Adipocyte (in vitro differentiated cells): Measurements from ENCODE around the gene CTCF.
A peak's percentile ranks its signal among the peaks of the same experiment; 100 is the strongest.

Experiments
- DNase-seq: peaks from one replicate; pipeline ENCODE4 v3.0.0-alpha.2; 2015; ENCODE audit warnings: low read depth
- H3K27me3 ChIP-seq: replicated peaks from 2 replicates; pipeline ENCODE4 v1.7.0; 2013; ENCODE audit warnings: mild to moderate bottlenecking, low read length, moderate library complexity; ENCODE audit not compliant: control insufficient read depth, insufficient read depth
- H3K36me3 ChIP-seq: 2 replicates; pipeline ENCODE4 v1.7.0; 2013; ENCODE audit warnings: low read length, mild to moderate bottlenecking, moderate library complexity; ENCODE audit not compliant: control insufficient read depth, insufficient read depth, severe bottlenecking
- H3K4me1 ChIP-seq: 2 replicates; pipeline ENCODE4 v1.7.0; 2013; ENCODE audit warnings: mild to moderate bottlenecking, low read length, moderate library complexity; ENCODE audit not compliant: control insufficient read depth, insufficient read depth
- H3K4me3 ChIP-seq: 2 replicates; pipeline ENCODE4 v1.7.0; 2013; ENCODE audit warnings: mild to moderate bottlenecking, low read length, moderate library complexity
- H3K9ac ChIP-seq: 2 replicates; pipeline ENCODE4 v1.7.0; 2013; ENCODE audit warnings: mild to moderate bottlenecking, low read length, moderate library complexity
- H3K9me3 ChIP-seq: 2 replicates; pipeline ENCODE4 v1.7.0; 2013; ENCODE audit warnings: mild to moderate bottlenecking, low read length, moderate library complexity; ENCODE audit not compliant: control insufficient read depth

CTCF gene

DNA sequence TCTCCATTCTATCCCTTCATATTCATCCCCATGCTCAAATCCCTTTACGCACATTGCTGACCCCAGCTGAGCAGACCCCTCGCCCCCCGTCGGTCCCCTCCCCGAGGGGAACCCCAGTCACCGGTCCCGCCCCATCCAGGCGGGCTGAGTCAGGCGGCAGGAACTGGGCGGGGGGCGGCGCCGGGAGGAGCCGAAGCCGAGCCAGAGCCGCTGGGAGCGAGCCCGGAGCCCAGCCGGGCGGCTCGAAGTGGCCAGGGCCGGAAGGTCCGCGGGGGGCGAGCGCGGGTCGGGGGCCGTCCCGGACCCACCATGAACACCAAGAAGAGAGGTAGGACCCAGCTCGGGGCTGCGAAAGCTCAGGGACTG lies 25.1 kb upstream of the CTCF start:
- no peaks in the 10 kb centered on the region for H3K27me3 ChIP-seq

GRCh38 chr16:67537636-67538591 lies 24.4 kb upstream of the CTCF start:
- Histone ChIP-seq H3K27me3 (no peaks in the 10 kb centered on the region), H3K4me3 (peak overlapping the region; percentile 84), H3K4me1 (peaks cover 19% of the 10 kb centered on the region), H3K9me3 (no peaks in the 10 kb centered on the region), H3K36me3 (peaks cover 37% of the 10 kb centered on the region), H3K9ac (peak overlapping the region; percentile 89)
- peak; percentile 60 for DNase-seq

More for the DNA sequence above, 25.1 kb upstream of the CTCF start:
- Histone ChIP-seq H3K9ac (peak overlapping the region; percentile 89), H3K9me3 (no peaks in the 10 kb centered on the region), H3K36me3 (peaks cover 31% of the 10 kb centered on the region), H3K4me1 (peaks cover 19% of the 10 kb centered on the region), H3K4me3 (peak overlapping the region; percentile 84)
- peak; percentile 85 for DNase-seq

GRCh38 chr16:67538666-67539101 lies 23.6 kb upstream of the CTCF start:
- no peaks in the 10 kb centered on the region for H3K9me3 ChIP-seq
- H3K36me3 ChIP-seq: peaks cover 45% of the 10 kb centered on the region
- DNase-seq: peak; percentile 32
- H3K4me1 ChIP-seq: peaks cover 19% of the 10 kb centered on the region
- peak overlapping the region; percentile 74 for H3K9ac ChIP-seq
- no peaks in the 10 kb centered on the region for H3K27me3 ChIP-seq
- H3K4me3 ChIP-seq: no peak overlapping the region

DNA sequence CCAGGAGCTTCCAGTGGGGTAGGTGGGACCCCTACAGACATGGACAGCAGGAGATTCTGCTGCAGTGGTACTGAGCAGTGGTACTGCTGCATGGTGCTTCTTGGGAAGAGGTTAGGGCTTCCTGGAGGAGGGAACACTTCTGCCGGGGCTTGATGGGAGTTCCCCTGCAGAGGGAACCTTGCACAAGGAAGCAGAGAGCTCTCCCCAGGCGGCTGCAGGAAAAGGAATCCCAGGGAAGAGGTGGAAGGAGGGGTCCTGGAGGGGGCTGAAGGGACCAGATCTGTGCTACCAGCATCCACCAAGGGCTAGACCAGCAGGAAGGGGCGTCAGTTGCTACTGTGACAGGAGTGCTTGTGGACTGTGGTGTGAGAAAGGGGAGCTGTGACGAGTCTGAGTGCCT lies 23.1 kb upstream of the CTCF start:
- Histone ChIP-seq H3K36me3 (peaks cover 51% of the 10 kb centered on the region), H3K4me1 (peaks cover 19% of the 10 kb centered on the region), H3K9ac (no peak overlapping the region), H3K4me3 (no peak overlapping the region), H3K9me3 (no peaks in the 10 kb centered on the region), H3K27me3 (no peaks in the 10 kb centered on the region)
- DNase-seq: no peak

GRCh38 chr16:67539691-67540635 lies 22.4 kb upstream of the CTCF start:
- Histone ChIP-seq H3K4me1 (peaks cover 19% of the 10 kb centered on the region), H3K27me3 (no peaks in the 10 kb centered on the region), H3K4me3 (no peak overlapping the region), H3K36me3 (peaks cover 58% of the 10 kb centered on the region), H3K9me3 (no peaks in the 10 kb centered on the region), H3K9ac (no peak overlapping the region)
- DNase-seq: no peak

DNA sequence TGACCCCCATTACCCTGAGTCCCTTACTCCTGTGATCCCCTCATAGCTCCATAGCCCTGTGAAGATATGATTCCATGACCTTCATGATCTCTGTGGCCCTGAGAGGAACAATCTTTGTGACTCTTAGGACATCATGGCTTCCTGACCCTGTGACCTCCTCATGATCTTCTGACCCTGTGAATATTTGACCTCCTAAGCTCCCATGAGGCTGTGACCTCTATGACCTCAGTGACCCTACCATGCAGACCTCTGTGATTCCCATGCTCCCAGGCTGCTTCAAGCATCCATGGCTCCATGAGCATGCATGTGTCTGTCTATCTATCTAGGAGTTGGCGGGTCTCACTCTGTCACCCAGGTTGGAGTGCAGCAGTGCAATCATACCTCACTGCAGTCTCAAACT lies 21.6 kb upstream of the CTCF start:
- Histone ChIP-seq H3K27me3 (no peaks in the 10 kb centered on the region), H3K4me3 (no peak overlapping the region), H3K9me3 (no peaks in the 10 kb centered on the region), H3K36me3 (peaks cover 66% of the 10 kb centered on the region), H3K4me1 (peaks cover 19% of the 10 kb centered on the region), H3K9ac (no peak overlapping the region)
- DNase-seq: no peak

DNA sequence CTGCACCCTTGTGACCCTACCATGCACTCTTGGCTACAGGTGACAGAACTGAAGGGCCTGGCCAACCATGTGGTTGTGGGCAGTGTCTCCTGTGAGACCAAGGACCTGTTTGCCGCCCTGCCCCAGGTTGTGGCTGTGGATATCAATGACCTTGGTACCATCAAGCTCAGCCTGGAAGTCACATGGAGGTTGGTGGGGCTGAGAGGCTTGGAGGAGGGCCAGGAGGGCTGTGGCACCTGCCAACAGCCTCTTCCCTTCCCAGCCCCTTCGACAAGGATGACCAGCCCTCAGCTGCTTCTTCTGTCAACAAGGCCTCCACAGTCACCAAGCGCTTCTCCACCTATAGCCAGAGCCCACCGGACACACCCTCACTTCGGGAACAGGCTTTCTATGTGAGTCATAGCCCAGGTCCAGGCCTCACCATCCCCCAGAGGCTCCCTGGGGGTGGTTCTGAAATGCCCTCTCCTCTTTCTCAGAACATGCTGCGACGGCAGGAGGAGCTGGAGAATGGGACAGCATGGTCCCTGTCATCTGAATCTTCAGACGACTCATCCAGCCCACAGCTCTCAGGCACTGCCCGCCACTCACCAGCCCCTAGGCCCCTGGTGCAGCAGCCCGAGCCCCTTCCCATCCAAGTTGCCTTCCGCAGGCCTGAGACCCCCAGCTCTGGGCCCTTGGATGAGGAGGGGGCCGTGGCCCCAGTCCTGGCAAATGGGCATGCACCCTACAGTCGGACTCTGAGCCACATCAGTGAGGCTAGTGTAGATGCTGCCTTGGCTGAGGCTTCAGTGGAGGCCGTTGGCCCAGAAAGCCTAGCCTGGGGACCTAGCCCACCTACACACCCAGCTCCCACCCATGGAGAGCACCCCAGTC lies 20.7 kb upstream of the CTCF start:
- H3K4me3 ChIP-seq: no peak overlapping the region
- H3K36me3 ChIP-seq: peaks cover 74% of the 10 kb centered on the region
- no peaks in the 10 kb centered on the region for H3K9me3 ChIP-seq
- peaks cover 16% of the 10 kb centered on the region for H3K4me1 ChIP-seq
- peak; percentile 22 for DNase-seq
- H3K9ac ChIP-seq: no peak overlapping the region
- no peaks in the 10 kb centered on the region for H3K27me3 ChIP-seq

DNA sequence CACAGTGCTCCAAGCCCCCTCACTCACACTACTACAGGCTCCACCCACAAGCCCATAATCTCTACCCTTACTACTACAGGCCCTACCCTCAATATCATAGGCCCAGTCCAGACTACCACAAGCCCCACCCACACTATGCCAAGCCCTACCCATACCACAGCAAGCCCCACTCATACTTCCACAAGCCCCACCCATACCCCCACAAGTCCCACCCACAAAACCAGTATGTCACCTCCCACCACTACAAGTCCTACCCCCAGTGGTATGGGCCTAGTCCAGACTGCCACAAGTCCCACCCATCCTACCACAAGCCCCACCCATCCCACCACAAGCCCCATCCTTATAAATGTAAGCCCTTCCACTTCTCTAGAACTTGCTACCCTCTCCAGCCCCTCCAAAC lies 19.9 kb upstream of the CTCF start:
- DNase-seq: peak; percentile 35
- Histone ChIP-seq H3K4me1 (peaks cover 12% of the 10 kb centered on the region), H3K9ac (no peak overlapping the region), H3K36me3 (peaks cover 79% of the 10 kb centered on the region), H3K4me3 (no peak overlapping the region), H3K9me3 (no peaks in the 10 kb centered on the region), H3K27me3 (no peaks in the 10 kb centered on the region)

- peaks cover 84% of the 10 kb centered on the region for H3K36me3 ChIP-seq
- H3K27me3 ChIP-seq: no peaks in the 10 kb centered on the region
- no peak for DNase-seq
- peaks cover 13% of the 10 kb centered on the region for H3K4me1 ChIP-seq
- no peaks in the 10 kb centered on the region for H3K9me3 ChIP-seq
- H3K9ac ChIP-seq: no peak overlapping the region
- H3K4me3 ChIP-seq: no peak overlapping the region
Observed at GRCh38 chr16:67543036-67543435, 19.3 kb upstream of the CTCF start.

GRCh38 chr16:67543582-67543981 lies 18.7 kb upstream of the CTCF start:
- no peak overlapping the region for H3K4me3 ChIP-seq
- peaks cover 84% of the 10 kb centered on the region for H3K36me3 ChIP-seq
- H3K9me3 ChIP-seq: no peaks in the 10 kb centered on the region
- no peak overlapping the region for H3K9ac ChIP-seq
- H3K4me1 ChIP-seq: peaks cover 12% of the 10 kb centered on the region
- H3K27me3 ChIP-seq: no peaks in the 10 kb centered on the region
- no peak for DNase-seq
